ENCODE measurements around the gene VIL1.
A peak's percentile ranks its signal among the peaks of the same experiment; 100 is the strongest.

VIL1 gene
- 0.20 to 0.31 reads per million in 2 donors for total RNA-seq

- DNase-seq = no peak
Measured at GRCh38 chr2:218418717-218419458, at the start of gene VIL1. TSS of gene VIL1 (plus strand) at chr2:218419123. CDS start at chr2:218423779, 4,656 bp downstream.

GRCh38 chr2:218369330-218369729, 49.6 kb upstream of the VIL1 start:
- DNase-seq = no peak

- no peak for DNase-seq
Measured at GRCh38 chr2:218370410-218371063, 48.4 kb upstream of the VIL1 start.

- DNase-seq = no peak
Measured at GRCh38 chr2:218371983-218372350, 47.0 kb upstream of the VIL1 start.

- no peak for DNase-seq
Measured at GRCh38 chr2:218374795-218375194, 44.1 kb upstream of the VIL1 start.

- no peak for DNase-seq
Measured at GRCh38 chr2:218375212-218375611, 43.7 kb upstream of the VIL1 start.

GRCh38 chr2:218378053-218378452, 40.9 kb upstream of the VIL1 start:
- DNase-seq = no peak

- DNase-seq = no peak
Measured at GRCh38 chr2:218381916-218382366, 37.0 kb upstream of the VIL1 start, which contains the start of gene SLC11A1. TSS of gene SLC11A1 (plus strand) at chr2:218382273. CDS start at chr2:218382369, 96 bp downstream.

- DNase-seq = no peak
Measured at GRCh38 chr2:218382785-218383184, 36.1 kb upstream of the VIL1 start.

- DNase-seq = no peak
Measured at GRCh38 chr2:218383892-218384519, 34.9 kb upstream of the VIL1 start.

- no peak for DNase-seq
Measured at GRCh38 chr2:218384975-218385374, 33.9 kb upstream of the VIL1 start.

GRCh38 chr2:218386505-218387368, 32.2 kb upstream of the VIL1 start:
- DNase-seq = no peak

GRCh38 chr2:218387369-218388194, 31.3 kb upstream of the VIL1 start:
- no peak for DNase-seq

GRCh38 chr2:218389333-218390150, 29.4 kb upstream of the VIL1 start:
- no peak for DNase-seq

- no peak for DNase-seq
Measured at GRCh38 chr2:218391202-218391601, 27.7 kb upstream of the VIL1 start.

- DNase-seq = no peak
Measured at GRCh38 chr2:218392459-218392858, 26.5 kb upstream of the VIL1 start.

GRCh38 chr2:218392891-218393462, 25.9 kb upstream of the VIL1 start:
- no peak for DNase-seq

GRCh38 chr2:218393750-218394290, 25.1 kb upstream of the VIL1 start:
- DNase-seq = peak in 2 of 5 experiments; percentile 51 to 56

- DNase-seq = no peak
Measured at GRCh38 chr2:218394298-218395089, 24.4 kb upstream of the VIL1 start.
